Ovary (tissue), 3 donors: ENCODE data around the gene CLK3.

Source experiments
- EP300 ChIP-seq: sonication (generic); formaldehyde crosslinking; IDR thresholded peaks from one replicate; pipeline ENCODE4 v1.6.1; 2017; ENCODE audit warnings: antibody characterized with exemption
- TF ChIP-seq, protein P1 (sequence below), 3 donors: fragments of 450-650 bp in 2 of 3; fragments of 200-600 bp in 1 of 3; IDR thresholded peaks; one replicate each; pipeline versions ENCODE4 v1.5.1 to v1.8.0; 2016 to 2022; ENCODE audit warnings: antibody characterized with exemption in 3 of 3, mild to moderate bottlenecking in 1 of 3
- donor health status: DM: no; HTN: no; CAD: no.

DNA sequence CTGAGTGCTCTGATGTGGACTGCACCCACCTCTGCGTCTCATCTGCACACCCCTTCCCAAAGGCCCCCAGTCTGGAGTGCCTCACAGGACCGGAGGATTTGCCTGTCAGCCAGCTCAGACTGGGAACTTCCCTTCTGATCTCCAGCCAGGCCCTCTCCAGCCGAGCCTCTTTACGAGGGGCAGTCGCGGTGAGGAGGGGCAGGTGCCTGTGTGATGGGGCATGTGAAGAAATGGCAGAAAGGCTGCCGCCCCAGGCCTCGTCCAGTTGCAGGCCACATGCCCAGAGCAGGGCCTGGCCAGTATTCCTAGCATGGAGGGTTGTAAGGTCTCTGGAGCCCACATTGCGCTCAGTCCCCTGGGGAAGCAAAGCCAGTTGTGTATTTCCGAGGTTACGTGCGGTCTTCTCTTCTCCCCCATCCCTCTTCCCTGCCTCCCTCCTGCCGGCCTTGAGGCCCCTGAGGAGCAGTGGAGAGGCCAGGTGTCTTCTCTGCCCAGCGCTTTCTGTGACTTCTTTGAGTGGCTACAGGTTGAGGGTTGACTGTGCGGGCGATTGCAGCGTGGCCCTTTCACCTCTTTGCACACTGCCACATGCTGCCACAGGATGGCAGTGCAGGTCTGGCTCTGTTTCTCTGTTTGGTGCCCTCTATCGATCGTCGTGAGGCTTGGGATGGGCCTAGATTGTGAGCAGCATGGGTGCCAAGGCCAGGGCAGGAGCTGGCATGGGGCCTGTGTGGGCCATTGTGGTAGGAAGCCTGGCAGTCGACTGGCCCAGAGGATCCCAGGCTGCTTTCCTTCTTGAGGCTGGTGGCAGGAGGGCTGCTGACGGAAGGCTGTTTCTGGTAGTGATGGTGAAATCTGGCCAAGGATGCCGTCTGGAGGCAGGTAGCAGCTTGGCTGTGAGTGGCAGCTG, 5.3 kb downstream of the CLK3 start:
- TF ChIP-seq, protein P1, sequence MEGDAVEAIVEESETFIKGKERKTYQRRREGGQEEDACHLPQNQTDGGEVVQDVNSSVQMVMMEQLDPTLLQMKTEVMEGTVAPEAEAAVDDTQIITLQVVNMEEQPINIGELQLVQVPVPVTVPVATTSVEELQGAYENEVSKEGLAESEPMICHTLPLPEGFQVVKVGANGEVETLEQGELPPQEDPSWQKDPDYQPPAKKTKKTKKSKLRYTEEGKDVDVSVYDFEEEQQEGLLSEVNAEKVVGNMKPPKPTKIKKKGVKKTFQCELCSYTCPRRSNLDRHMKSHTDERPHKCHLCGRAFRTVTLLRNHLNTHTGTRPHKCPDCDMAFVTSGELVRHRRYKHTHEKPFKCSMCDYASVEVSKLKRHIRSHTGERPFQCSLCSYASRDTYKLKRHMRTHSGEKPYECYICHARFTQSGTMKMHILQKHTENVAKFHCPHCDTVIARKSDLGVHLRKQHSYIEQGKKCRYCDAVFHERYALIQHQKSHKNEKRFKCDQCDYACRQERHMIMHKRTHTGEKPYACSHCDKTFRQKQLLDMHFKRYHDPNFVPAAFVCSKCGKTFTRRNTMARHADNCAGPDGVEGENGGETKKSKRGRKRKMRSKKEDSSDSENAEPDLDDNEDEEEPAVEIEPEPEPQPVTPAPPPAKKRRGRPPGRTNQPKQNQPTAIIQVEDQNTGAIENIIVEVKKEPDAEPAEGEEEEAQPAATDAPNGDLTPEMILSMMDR (IDR thresholded peaks at IDR 0.05) = peak in 2 of 3 donors; percentile 14 to 20
- TF ChIP-seq EP300 = no peak
